GM18508 (cell line): ENCODE data around the gene SMG5.
"Not testable (repeated sequence)": the region's sequence is repeated elsewhere in the genome, so short reads cannot be mapped to it uniquely, and the experiment has no call there.

ENCODE experiments used
- ATAC-seq: cut with Tn5 transposase; IDR thresholded peaks from one replicate; pipeline ENCODE4 v1.9.1; 2021; ENCODE audit warnings: moderate number of reproducible peaks; ENCODE audit not compliant: insufficient read depth, unreplicated experiment

The SMG5 gene, protein sequence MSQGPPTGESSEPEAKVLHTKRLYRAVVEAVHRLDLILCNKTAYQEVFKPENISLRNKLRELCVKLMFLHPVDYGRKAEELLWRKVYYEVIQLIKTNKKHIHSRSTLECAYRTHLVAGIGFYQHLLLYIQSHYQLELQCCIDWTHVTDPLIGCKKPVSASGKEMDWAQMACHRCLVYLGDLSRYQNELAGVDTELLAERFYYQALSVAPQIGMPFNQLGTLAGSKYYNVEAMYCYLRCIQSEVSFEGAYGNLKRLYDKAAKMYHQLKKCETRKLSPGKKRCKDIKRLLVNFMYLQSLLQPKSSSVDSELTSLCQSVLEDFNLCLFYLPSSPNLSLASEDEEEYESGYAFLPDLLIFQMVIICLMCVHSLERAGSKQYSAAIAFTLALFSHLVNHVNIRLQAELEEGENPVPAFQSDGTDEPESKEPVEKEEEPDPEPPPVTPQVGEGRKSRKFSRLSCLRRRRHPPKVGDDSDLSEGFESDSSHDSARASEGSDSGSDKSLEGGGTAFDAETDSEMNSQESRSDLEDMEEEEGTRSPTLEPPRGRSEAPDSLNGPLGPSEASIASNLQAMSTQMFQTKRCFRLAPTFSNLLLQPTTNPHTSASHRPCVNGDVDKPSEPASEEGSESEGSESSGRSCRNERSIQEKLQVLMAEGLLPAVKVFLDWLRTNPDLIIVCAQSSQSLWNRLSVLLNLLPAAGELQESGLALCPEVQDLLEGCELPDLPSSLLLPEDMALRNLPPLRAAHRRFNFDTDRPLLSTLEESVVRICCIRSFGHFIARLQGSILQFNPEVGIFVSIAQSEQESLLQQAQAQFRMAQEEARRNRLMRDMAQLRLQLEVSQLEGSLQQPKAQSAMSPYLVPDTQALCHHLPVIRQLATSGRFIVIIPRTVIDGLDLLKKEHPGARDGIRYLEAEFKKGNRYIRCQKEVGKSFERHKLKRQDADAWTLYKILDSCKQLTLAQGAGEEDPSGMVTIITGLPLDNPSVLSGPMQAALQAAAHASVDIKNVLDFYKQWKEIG

GRCh38 chr1:156282479-156283222 is at the start of gene SMG5:
Gene SMG5 (minus strand): TSS chr1:156282825. CDS start chr1:156282680, 145 bp downstream.
- peak; percentile 54 for ATAC-seq

GRCh38 chr1:156323179-156323578 is 40.6 kb upstream of the SMG5 start:
- ATAC-seq = not testable (repeated sequence)

DNA sequence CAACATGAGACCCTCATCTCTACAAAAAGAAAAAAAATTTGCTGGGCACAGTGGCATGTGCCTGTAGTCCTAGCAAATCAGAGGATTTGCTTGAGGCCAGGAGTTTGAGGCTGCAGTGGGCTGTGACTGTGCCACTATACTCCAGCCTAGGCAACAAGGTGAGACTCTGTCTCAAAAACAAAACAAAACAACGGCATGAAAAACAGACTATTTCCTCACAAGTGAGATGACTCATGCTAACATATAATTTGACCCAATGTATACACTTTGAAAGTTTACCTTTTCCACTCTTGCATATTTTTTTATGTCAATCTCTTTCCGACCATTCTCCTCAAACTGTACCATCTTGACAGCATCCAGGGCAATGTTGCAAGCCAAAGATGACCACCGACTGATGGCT is 37.9 kb upstream of the SMG5 start:
- no peak for ATAC-seq

- ATAC-seq = no peak
Observed at GRCh38 chr1:156319664-156320063, 37.0 kb upstream of the SMG5 start.

GRCh38 chr1:156316909-156317308 is 34.3 kb upstream of the SMG5 start:
- ATAC-seq = no peak

- ATAC-seq = no peak
Observed at GRCh38 chr1:156310962-156311361, 28.3 kb upstream of the SMG5 start.

DNA sequence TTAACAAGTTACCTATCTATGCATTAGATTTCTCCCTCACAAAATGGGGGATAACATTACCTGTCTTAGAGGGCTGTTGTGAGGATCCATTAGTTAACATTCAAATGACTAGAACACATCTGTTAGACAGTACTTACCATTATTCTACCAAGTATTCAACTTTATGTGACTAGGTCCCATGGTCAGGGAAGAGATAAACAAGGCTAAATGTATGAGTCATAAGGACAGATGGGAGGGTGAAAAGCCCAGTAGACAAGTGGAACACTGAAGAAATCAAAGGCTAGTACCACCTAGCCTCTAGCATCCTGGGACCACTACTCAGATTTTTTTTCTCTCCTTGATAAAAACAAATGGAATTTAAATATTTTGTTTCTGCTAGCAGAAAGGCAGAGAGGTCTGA is 25.5 kb upstream of the SMG5 start:
- no peak for ATAC-seq

DNA sequence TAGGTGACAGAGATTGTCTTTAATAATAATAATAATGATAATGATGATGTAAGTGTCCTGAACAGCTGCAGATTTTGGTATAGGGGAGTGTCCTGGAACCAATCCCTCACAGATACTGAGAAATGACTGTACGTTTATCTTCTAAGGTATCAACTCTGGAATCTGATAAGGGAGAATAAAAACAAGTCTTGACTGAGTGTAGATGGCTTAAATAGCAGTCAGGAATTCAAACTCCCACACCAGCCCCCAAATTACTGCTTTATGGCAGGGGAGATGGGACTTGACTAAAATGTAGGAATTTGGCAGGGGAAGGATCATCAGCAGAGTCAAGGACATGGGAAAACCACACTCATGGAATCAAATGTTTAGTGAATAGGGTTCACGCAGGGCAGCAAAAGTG is 22.6 kb upstream of the SMG5 start:
- ATAC-seq = no peak

DNA sequence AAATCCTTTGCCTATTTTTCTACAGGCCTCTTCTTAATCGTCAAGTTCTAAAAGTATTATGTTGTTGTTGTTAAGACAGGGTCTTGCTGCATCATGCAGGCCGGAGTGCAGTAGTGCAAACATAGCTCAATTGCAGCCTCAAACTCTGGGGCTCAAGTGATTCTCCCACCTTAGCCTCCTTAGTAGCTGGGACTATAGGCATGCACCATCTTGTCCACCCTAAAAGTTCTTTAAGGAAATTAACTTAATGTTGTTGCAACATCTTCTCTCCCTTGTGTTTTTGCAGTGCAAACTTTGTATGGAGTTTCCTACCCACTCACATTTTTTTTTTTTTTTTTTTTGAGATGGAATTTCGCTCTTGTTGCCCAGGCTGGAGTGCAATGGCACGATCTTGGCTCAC is 20.6 kb upstream of the SMG5 start:
- no peak for ATAC-seq

DNA sequence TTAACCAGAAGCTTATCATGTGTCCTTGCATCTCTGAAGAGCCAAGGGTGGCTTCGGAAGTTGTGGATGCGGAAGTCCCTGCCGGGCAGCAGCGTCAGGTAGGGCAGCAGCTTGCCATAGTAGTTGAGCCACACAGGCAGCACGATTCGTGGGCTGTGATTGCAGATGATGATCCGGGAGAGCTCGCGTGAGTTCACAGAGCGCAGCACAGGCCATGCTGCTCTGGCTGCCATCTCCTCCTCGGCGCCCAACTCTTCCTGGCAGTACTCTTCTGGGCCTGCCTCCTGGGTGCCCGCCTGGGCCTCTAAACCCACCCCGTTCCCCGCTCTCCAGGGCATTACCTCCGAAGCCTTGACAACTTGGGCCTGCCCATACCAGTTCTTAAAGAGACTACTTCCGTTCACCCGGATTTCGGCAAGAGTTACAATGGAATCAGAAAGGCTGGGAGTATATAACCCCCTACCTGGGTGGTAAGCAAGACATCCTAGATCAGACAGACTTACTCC is 16.3 kb upstream of the SMG5 start, which contains the start of gene VHLL:
Gene VHLL, minus strand, starts transcription at position 456 of the 506 bp plus-strand sequence. Its CDS starts 118 bp downstream, at position 338.
- no peak for ATAC-seq

- no peak for ATAC-seq
Observed at GRCh38 chr1:156295391-156295947, 12.8 kb upstream of the SMG5 start, which contains the start of gene GLMP. Gene GLMP (minus strand): TSS chr1:156295679. CDS start chr1:156295645, 34 bp downstream.

DNA sequence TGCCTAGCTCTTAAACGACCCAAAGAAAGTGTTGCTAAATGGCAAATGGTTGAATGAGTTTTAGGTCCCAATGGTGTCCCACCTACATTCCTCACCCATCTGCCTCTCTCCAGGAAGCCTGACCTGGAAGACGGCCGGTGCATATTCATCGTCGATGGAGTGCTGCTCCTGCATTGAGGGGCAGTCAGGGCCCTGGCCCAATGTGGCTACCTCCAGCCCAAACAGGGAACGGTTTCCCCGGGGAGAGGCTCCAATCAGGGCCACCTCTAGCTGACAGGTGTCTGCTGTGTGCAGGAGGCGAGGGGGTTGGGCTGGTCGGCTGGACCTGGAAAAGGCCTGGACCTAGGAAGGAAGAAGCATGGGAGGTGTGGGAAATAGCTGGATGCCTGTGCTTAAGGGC is 11.3 kb upstream of the SMG5 start:
- no peak for ATAC-seq

- no peak for ATAC-seq
Observed at GRCh38 chr1:156293098-156293434, 10.4 kb upstream of the SMG5 start.

GRCh38 chr1:156291226-156292061 is 8.8 kb upstream of the SMG5 start:
- no peak for ATAC-seq

DNA sequence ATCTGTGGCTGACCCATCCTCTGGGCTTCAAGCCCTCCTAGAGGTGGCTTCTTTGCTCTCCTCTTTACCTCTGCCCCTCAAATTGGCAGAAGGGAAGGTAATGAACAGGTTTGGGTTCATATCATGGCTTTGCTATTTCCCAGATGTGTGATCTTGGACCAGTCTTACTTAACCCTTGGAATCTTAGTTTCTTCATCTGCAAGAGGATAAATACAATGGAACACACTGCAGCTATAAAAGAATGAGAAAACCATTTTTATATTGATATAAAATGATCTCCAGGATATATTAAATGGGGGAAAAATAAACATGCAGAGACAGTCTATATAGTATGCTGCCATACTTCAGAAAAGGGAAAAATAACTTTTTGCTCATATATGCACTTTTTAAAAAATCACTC is 7.2 kb upstream of the SMG5 start:
- ATAC-seq = no peak

GRCh38 chr1:156286061-156286460 is 3.4 kb upstream of the SMG5 start:
- ATAC-seq = no peak

DNA sequence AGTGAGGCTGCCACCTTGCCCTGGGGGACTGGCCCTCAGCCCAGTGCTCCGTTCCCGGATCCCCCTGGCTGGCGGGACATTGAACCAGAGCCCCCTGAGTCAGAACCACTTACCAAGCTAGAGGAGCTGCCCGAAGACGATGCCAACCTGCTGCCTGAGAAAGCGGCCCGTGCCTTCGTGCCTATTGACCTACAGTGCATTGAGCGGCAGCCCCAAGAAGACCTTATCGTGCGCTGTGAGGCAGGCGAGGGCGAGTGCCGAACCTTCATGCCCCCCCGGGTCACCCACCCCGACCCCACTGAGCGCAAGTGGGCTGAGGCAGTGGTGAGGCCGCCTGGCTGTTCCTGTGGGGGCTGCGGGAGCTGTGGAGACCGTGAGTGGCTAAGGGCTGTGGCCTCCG is 2.8 kb upstream of the SMG5 start:
- ATAC-seq = no peak

GRCh38 chr1:156284757-156285156 is 2.1 kb upstream of the SMG5 start:
- no peak for ATAC-seq

GRCh38 chr1:156284112-156284511 is 1.5 kb upstream of the SMG5 start, which contains the start of gene TMEM79:
Gene TMEM79 (plus strand): TSS chr1:156284325. CDS start chr1:156285227, 902 bp downstream.
- no peak for ATAC-seq
